MM.1S (cell line): ENCODE measurements around the gene IL11RA.

ENCODE experiments used
- DNase-seq: peaks from one replicate; pipeline ENCODE4 v3.0.0-alpha.2; 2015
- H2AFZ ChIP-seq: fragments of 300-600 bp; sonication (generic); 2 replicates; pipeline ENCODE4 v1.6.0; 2016; ENCODE audit warnings: antibody characterized with exemption, low read length
- H3F3A ChIP-seq: fragments of 300-600 bp; sonication (generic); 2 replicates; pipeline ENCODE4 v1.6.1; 2016; ENCODE audit warnings: mild to moderate bottlenecking, antibody characterized with exemption, low read length, moderate library complexity, mixed read lengths; ENCODE audit not compliant: insufficient read depth
- H3K27ac ChIP-seq: fragments of 300-600 bp; sonication (generic); 2 replicates; pipeline ENCODE4 v1.5.1; 2016; ENCODE audit warnings: mild to moderate bottlenecking, low read length
- H3K27me3 ChIP-seq: fragments of 300-600 bp; sonication (generic); replicated peaks from 2 replicates; pipeline ENCODE4 v1.6.0; 2016; ENCODE audit warnings: low read length; ENCODE audit not compliant: insufficient read depth
- H3K36me3 ChIP-seq: fragments of 300-600 bp; sonication (generic); replicated peaks from 2 replicates; pipeline ENCODE4 v1.6.1; 2016; ENCODE audit warnings: mild to moderate bottlenecking, low read length, mixed read lengths; ENCODE audit not compliant: insufficient read depth
- H3K4me1 ChIP-seq: fragments of 300-600 bp; sonication (generic); 2 replicates; pipeline ENCODE4 v1.6.1; 2016; ENCODE audit warnings: low read length, mixed read lengths
- H3K4me2 ChIP-seq: fragments of 300-600 bp; sonication (generic); 2 replicates; pipeline ENCODE4 v1.6.0; 2016; ENCODE audit warnings: low read depth, low read length
- H3K4me3 ChIP-seq: fragments of 300-600 bp; sonication (generic); 2 replicates; pipeline ENCODE4 v1.5.1; 2016; ENCODE audit warnings: low read length, mixed read lengths
- H3K79me2 ChIP-seq: fragments of 300-600 bp; sonication (generic); 2 replicates; pipeline ENCODE4 v1.6.1; 2016; ENCODE audit warnings: mixed run types, low read length, mixed read lengths
- H3K9ac ChIP-seq: fragments of 300-600 bp; sonication (generic); 2 replicates; pipeline ENCODE4 v1.6.1; 2016; ENCODE audit warnings: low read length, mixed read lengths
- H3K9me2 ChIP-seq: fragments of 300-600 bp; sonication (generic); replicated peaks from 2 replicates; pipeline ENCODE4 v1.6.1; 2016; ENCODE audit warnings: mild to moderate bottlenecking, low read length, mixed read lengths; ENCODE audit not compliant: insufficient read depth
- H3K9me3 ChIP-seq: fragments of 300-600 bp; sonication (generic); replicated peaks from 2 replicates; pipeline ENCODE4 v1.6.1; 2016; ENCODE audit warnings: mild to moderate bottlenecking, low read length, mixed read lengths; ENCODE audit not compliant: insufficient read depth
- H4K20me1 ChIP-seq: fragments of 300-600 bp; sonication (generic); 2 replicates; pipeline ENCODE4 v1.6.1; 2016; ENCODE audit warnings: mild to moderate bottlenecking, low read length, moderate library complexity, mixed read lengths; ENCODE audit not compliant: insufficient read depth
- EZH2 ChIP-seq: fragments of 300-600 bp; sonication (generic); optimal IDR thresholded peaks from 2 replicates; pipeline ENCODE3; 2017; ENCODE audit warnings: low read depth, mild to moderate bottlenecking, antibody characterized with exemption, low read length, mixed read lengths
- EZH2phosphoT487 ChIP-seq: fragments of 300-600 bp; sonication (generic); IDR thresholded peaks from 2 replicates; pipeline ENCODE4 v1.6.1; 2018; ENCODE audit warnings: antibody characterized with exemption, low read length
- TF ChIP-seq, protein P1 (sequence below): fragments of 300-600 bp; sonication (generic); IDR thresholded peaks from 2 replicates; pipeline ENCODE4 v1.5.1; 2016; ENCODE audit warnings: antibody characterized with exemption, low read length, mixed read lengths

The IL11RA gene

DNA sequence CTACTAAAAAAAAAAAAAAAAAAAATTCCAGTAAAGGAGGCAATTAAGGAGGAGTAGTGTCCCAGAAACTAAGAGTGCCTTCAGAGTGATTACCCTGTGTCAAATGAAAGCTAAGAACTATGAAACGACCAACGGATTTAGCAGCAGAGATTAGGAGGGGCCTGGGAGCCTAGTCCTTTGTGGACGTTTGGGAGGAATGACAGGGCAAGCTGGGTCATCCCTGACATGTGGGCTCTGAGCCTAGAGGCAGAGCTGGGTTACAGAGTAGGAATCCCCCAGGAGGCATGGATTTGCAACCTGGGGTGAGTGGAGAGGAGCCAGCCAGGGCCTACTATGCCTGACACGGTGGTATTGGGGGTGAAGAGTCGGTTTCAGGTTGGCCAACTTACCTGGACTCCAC is 18.8 kb upstream of the IL11RA start:
- Histone ChIP-seq H3K27me3 (peaks cover 29% of the 10 kb centered on the region), H3K27ac (no peak overlapping the region), H3K4me1 (0 out of 2 replicates have a peak, but pooled peaks cover 4% of the 10 kb centered on the region), H2AFZ (no peak overlapping the region), H3F3A (peaks cover 7% of the 10 kb centered on the region; the same call in 1 of the 2 replicates), H3K9ac (no peak overlapping the region), H3K4me2 (no peak overlapping the region), H3K9me3 (no peaks in the 10 kb centered on the region), H3K79me2 (peaks cover 25% of the 10 kb centered on the region), H3K4me3 (no peak overlapping the region), H3K9me2 (no peaks in the 10 kb centered on the region), H3K36me3 (no peaks in the 10 kb centered on the region), H4K20me1 (no peaks in the 10 kb centered on the region)
- TF ChIP-seq EZH2phosphoT487 (no peak), EZH2 (no peak)
- TF ChIP-seq, protein P1, sequence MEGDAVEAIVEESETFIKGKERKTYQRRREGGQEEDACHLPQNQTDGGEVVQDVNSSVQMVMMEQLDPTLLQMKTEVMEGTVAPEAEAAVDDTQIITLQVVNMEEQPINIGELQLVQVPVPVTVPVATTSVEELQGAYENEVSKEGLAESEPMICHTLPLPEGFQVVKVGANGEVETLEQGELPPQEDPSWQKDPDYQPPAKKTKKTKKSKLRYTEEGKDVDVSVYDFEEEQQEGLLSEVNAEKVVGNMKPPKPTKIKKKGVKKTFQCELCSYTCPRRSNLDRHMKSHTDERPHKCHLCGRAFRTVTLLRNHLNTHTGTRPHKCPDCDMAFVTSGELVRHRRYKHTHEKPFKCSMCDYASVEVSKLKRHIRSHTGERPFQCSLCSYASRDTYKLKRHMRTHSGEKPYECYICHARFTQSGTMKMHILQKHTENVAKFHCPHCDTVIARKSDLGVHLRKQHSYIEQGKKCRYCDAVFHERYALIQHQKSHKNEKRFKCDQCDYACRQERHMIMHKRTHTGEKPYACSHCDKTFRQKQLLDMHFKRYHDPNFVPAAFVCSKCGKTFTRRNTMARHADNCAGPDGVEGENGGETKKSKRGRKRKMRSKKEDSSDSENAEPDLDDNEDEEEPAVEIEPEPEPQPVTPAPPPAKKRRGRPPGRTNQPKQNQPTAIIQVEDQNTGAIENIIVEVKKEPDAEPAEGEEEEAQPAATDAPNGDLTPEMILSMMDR = no peak
- DNase-seq = no peak

DNA sequence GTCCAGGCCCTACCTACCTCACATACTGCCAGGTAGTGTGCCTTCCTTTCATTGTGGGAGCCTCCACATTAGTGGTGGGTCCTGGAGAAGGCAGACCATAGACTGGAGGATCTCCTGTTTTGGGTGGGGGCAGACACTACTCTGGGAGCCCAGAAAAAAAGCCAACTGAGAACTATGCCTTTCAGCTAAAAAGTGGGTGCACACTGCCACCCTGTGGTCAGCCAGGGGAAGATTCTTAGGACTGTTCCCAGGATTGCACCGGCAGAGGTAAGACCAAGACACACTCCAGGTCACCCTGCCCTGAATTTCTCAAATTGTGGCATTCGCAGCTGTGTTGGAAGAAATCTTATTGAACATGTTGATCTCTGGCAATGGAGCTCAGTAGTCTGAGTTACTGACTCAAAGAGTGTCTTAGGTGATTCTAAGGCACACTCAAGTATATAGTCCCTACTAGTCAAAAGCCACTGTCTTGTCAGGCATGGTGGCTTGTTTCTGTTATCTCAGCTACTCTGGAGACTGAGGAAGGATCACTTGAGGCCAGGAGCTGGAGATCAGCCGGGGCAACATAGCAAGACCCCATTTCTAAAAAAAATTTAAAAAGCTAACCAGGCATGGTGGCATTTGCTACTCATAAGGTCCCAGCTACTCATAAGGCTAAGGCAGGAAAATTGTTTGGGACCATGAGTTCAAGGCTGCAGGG is 18.0 kb upstream of the IL11RA start:
- Histone ChIP-seq H3K9me3 (no peaks in the 10 kb centered on the region), H3K79me2 (peaks cover 25% of the 10 kb centered on the region), H3K4me1 (peaks cover 8% of the 10 kb centered on the region), H3F3A (peaks cover 7% of the 10 kb centered on the region; the same call in 1 of the 2 replicates), H4K20me1 (no peaks in the 10 kb centered on the region), H2AFZ (no peak overlapping the region), H3K27ac (no peak overlapping the region), H3K4me2 (no peak overlapping the region), H3K27me3 (peaks cover 24% of the 10 kb centered on the region), H3K9ac (no peak overlapping the region), H3K4me3 (no peak overlapping the region), H3K9me2 (no peaks in the 10 kb centered on the region), H3K36me3 (no peaks in the 10 kb centered on the region)
- no peak for TF ChIP-seq EZH2phosphoT487
- TF ChIP-seq, protein P1 = peak; percentile 90
- DNase-seq = peak; percentile 62

DNA sequence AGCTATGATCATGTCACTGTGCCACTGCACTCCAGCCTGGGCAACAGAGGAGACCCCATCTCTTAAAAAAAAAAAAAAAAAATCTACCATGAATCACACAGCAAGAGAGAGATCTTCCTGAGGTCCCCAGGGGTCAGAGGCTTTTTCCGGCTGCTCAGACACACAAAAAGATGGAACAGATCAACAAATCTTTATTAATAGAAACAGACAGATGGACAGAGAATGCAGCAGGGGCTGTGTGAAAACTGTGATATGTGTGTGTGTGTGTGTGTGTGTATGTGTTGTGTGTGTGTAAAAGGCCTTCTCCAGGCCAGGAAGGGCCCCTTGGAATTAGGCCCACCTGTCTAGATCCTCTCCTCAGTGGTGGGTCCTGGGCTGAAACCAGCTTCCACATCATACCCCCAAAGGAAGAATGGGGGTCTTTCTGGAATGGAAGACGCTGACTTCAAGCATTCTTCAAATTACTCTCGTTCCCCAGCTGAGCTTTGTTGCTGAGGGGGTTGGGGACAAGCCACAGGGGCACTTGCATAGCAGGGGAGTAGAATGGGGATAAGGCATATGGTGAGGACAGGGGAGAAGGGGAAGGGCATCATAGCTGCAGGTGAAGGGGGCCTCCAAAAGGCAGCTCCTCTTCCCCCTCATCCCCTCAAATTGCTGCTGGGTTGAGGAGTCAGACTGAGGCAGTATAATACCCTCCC is 17.3 kb upstream of the IL11RA start:
- H4K20me1 ChIP-seq = no peaks in the 10 kb centered on the region

More for the DNA sequence above, 17.3 kb upstream of the IL11RA start:
- H3F3A ChIP-seq = peaks cover 7% of the 10 kb centered on the region; the same call in 1 of the 2 replicates
- H3K36me3 ChIP-seq = no peaks in the 10 kb centered on the region
- no peak overlapping the region for H3K4me2 ChIP-seq
- H2AFZ ChIP-seq = no peak overlapping the region
- peaks cover 25% of the 10 kb centered on the region for H3K79me2 ChIP-seq
- peaks cover 17% of the 10 kb centered on the region for H3K27me3 ChIP-seq
- H3K27ac ChIP-seq = no peak overlapping the region
- peaks cover 4% of the 10 kb centered on the region for H3K4me1 ChIP-seq
- TF ChIP-seq, protein P1 = no peak
- TF ChIP-seq EZH2phosphoT487 (no peak), EZH2 (no peak)
- H3K9me3 ChIP-seq = no peaks in the 10 kb centered on the region
- DNase-seq = no peak
- no peaks in the 10 kb centered on the region for H3K9me2 ChIP-seq
- no peak overlapping the region for H3K9ac ChIP-seq
- no peak overlapping the region for H3K4me3 ChIP-seq
